Effector CD4-positive, alpha-beta T cell (primary cell): ENCODE measurements around the gene NDST1.

ENCODE experiments used
- DNase-seq: peaks from one replicate; pipeline ENCODE4 v3.0.0-alpha.2; 2020

Gene NDST1

GRCh38 chr5:150525163-150525562 is 17.2 kb downstream of the NDST1 start:
- DNase-seq: no peak

GRCh38 chr5:150525781-150526180 is 17.9 kb downstream of the NDST1 start:
- DNase-seq: no peak

- no peak for DNase-seq
Observed at GRCh38 chr5:150527038-150527437, 19.1 kb downstream of the NDST1 start.

- no peak for DNase-seq
Observed at GRCh38 chr5:150527808-150528207, 19.9 kb downstream of the NDST1 start.

- DNase-seq: no peak
Observed at GRCh38 chr5:150528924-150529546, 21.1 kb downstream of the NDST1 start.

GRCh38 chr5:150529555-150529954 is 21.6 kb downstream of the NDST1 start:
- DNase-seq: no peak

GRCh38 chr5:150530423-150530822 is 22.5 kb downstream of the NDST1 start:
- no peak for DNase-seq

GRCh38 chr5:150530951-150531588 is 23.1 kb downstream of the NDST1 start:
- DNase-seq: no peak

GRCh38 chr5:150531686-150532085 is 23.8 kb downstream of the NDST1 start:
- DNase-seq: no peak

- DNase-seq: no peak
Observed at GRCh38 chr5:150532151-150532550, 24.2 kb downstream of the NDST1 start.

GRCh38 chr5:150532996-150533395 is 25.1 kb downstream of the NDST1 start:
- no peak for DNase-seq

GRCh38 chr5:150534811-150535210 is 26.9 kb downstream of the NDST1 start:
- DNase-seq: no peak

GRCh38 chr5:150535611-150536010 is 27.7 kb downstream of the NDST1 start:
- no peak for DNase-seq

- DNase-seq: no peak
Observed at GRCh38 chr5:150538007-150538917, 30.3 kb downstream of the NDST1 start.

GRCh38 chr5:150539206-150539605 is 31.3 kb downstream of the NDST1 start:
- DNase-seq: no peak

GRCh38 chr5:150540042-150540441 is 32.1 kb downstream of the NDST1 start:
- no peak for DNase-seq

GRCh38 chr5:150540615-150541396 is 32.9 kb downstream of the NDST1 start:
- DNase-seq: no peak

- DNase-seq: no peak
Observed at GRCh38 chr5:150541397-150541675, 33.4 kb downstream of the NDST1 start.

GRCh38 chr5:150541895-150542294 is 34.0 kb downstream of the NDST1 start:
- DNase-seq: no peak

GRCh38 chr5:150542933-150543445 is 35.1 kb downstream of the NDST1 start:
- DNase-seq: no peak

GRCh38 chr5:150544611-150545219 is 36.8 kb downstream of the NDST1 start:
- peak; percentile 36 for DNase-seq

GRCh38 chr5:150545246-150545645 is 37.3 kb downstream of the NDST1 start:
- DNase-seq: no peak

GRCh38 chr5:150548123-150548522 is 40.2 kb downstream of the NDST1 start:
- DNase-seq: no peak
